Activated CD8-positive, alpha-beta memory T cell treated with anti-CD3 and anti-CD28 coated beads, Interleukin-2, amount 50 U/mL, for 1 hour (primary cell): ENCODE measurements around the gene GDAP1L1.

Experiments
- DNase-seq: peaks from one replicate; pipeline ENCODE4 v3.0.0-alpha.2; 2020; ENCODE audit errors: extremely low read depth

Gene GDAP1L1

DNA sequence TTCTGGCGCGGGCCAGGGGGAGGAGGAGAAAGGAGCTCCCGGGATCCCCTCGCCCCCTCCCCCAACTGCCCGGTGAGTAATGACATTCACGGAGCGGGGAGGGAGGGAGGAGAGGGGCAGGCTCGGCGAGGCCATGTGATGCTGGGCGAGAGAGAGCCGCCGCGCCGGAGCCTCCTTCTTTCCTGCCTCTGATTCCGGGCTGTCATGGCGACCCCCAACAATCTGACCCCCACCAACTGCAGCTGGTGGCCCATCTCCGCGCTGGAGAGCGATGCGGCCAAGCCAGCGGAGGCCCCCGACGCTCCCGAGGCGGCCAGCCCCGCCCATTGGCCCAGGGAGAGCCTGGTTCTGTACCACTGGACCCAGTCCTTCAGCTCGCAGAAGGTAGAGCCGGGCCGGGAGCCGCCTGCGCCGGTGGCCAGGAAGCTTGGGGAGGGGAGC lies at the start of gene GDAP1L1:
TSS of gene GDAP1L1 (plus strand) at position 178 of the 441 bp plus-strand sequence. CDS start at position 205, 27 bp downstream.
- no peak for DNase-seq

DNA sequence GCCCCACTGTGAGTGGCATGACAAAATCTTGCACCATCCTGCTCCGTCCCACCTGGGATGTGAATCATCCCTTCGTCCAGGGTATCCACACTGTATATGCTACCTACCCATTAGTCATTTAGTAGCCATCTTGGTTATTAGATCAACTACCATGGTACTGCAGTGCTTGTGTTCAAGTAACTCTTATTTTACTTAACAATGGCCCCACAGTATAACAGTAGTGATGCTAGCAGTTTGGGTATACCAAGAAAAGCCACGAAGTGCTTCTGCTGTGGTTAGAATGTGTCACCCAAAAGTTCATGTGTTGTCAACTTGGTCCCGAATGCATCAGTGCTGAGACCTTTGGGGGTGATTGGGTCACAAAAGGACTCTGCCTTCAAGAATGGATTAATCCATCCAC lies 48.2 kb upstream of the GDAP1L1 start:
- DNase-seq: no peak

DNA sequence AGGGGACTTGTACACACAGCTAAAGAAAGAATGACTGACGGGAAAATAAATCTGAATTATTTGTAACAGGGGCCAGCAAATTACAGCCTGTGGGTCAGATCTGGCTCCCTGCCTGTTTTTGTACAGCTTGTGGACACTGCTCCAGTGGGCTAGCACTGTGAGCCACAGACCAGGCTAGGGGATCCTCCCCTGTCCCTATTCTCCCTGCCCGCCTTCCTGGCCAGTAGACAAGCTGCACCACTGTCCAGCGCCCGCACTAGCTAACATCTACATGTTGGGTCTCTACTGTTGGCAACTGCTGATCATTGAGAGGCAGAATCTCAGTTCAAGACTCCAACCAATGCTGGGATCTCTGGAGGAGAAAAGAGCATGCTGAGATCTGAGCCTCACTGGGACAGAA lies 47.2 kb upstream of the GDAP1L1 start:
- DNase-seq: no peak

DNA sequence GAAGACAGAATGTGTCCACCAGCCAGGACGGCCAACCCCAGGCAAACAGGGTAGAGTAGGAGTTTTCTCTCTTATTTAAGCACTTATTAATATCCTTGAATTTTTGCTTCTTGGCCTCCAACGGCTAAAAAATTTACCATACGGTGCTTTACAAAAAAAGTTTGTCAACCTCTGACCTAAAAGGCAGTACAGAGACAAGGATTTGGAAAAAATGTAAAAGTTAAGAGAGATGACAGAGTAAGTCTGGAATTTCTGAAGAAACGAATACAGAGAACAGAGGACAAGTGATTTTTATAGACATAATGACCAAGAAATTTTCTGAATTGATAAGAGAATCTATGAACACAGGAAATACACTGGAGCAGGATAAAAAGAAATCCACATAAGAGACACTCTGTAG lies 46.7 kb upstream of the GDAP1L1 start:
- DNase-seq: no peak

DNA sequence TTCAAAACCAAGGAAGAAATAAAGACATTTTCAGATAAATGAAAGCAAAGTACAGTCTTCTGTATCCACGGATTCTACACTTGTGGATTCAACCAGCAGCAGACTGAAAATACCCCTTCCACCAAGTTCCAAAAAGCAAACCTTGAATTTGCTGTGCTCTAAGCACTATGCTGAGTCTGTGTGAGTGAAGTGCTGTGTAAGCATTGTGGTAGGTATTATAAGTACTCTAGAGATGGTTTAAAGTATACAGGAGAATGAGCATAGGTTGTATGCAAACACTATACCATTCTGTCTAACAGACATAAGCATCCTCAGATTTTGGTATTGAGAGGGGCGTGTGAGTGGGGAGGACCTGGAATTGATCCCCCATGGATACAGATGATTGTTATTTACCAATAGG lies 46.1 kb upstream of the GDAP1L1 start:
- no peak for DNase-seq

DNA sequence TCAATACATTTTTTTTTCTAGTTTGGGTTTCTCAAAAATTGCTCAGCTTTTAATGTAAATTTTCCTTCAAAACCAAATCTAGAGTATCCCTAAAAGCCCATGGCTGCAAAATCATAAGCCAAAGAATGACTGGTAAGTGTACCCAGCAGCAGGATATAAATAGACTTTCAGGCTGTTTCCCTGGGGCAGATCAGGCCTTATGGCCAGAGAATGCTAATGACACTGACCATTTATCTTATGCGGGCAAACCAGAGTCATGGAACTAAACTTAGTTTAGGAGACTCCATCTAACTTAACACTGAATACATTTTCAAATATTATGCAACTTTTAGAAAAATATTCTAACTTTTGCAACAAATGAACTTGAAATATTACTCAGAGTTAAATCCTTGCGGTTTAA lies 43.9 kb upstream of the GDAP1L1 start:
- no peak for DNase-seq

DNA sequence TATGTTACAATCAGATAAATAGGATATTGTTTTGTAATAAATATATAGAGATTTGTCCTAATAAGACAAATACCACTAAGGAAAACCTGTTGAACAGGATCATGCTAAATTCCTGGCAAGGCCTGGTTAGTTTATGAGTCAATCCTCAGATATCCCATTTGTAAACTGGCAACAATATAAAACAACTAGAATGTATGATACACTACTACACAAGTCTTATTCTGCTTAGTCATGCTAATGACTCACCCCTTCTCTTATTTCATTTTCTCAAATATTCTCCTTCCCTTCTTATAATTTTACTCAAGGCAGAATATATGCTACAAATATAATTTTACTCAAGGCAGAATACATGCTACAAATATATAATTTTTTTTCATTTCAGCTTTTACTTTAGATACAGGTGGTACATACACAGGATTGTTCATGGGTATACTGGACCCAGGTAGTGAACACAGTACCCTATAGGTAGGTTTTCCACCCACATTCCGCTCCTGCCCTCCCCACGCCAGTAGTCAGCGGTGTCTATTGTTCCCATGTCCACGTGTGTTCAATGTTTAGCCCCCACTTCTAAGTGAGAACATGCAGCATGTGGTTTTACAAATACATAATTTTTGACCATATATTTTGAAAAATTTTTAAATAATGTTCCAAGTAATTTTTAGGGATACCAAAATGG lies 42.8 kb upstream of the GDAP1L1 start:
- DNase-seq: no peak

DNA sequence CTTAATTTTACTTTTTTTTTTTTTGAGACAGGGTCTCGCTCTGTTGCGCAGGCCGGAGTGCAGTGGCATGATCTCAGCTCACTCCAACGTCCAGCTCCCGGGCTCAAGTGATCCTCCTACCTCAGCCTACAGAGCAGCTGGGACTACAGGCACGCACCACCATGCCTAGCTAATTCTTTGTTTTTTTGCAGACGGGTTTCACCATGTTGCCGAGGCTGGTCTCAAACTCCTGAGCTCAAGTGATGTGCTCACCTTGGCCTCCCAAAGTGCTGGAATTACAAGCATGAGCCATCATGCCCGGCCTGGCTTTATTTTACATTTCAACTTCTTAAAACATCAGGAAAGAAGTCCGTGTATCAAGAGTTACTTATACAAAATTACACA lies 42.3 kb upstream of the GDAP1L1 start:
- no peak for DNase-seq

DNA sequence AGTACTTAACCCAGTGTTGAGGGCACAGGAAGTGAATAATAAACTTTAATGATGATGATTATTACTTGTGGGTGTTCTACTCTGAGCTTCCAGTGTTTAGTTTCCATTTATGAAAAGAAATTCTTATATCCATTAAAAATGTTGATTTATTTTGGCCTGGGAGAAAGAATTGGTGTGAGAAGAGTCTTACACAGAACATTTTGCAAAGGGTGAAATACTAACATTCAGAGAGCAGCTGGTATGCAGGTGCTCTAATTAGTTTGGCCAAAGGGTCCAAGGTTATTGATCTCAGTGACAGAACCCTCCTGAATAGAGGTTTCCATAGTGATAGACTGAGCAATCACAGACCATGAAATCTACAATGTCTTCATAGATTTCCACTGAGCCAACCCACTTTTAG lies 41.0 kb upstream of the GDAP1L1 start:
- DNase-seq: no peak

DNA sequence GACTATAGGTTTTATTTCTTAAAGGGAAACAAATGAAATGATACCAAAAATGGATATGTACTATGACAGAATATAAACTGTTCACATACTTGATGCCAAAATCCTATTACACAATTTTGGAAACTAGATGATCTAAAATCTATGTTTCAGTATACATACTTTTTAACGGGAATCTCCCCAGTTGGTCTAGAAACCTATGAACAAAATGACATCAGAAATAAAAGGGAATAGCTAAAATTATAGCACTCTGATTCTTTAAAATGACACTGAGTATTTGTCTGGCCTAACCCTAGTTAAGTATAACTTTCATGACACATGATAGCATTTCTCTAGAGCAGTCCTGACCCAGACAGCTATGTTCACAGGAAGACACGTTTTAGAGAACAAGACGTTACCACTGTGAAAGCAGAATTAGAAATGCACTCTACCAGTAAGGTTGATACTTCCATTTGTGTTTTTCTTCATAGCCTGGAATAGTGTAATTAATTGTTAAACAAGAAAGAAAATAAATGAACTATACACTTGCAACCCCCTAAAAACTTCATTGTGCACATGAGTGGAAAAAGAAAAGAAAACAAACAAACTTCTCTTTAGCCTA lies 39.9 kb upstream of the GDAP1L1 start:
- DNase-seq: no peak

DNA sequence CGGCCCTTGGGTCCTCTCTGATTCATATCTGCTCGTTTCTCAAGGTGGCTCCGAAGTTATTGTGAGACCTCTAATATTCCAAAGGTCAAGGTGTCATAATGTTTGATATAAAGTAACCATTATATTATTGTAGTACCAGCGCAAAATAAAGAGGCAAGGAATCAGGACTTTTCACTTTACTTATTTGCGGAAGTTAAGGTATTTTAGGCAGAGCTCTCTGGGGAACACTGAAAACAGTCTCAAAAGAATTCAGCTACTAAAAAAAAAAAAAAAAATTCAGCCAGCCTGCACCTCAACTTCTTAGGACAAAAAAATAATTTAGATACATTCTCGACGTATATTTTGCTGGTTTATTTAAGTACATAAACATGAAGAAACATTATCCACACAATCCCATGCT lies 38.9 kb upstream of the GDAP1L1 start:
- DNase-seq: no peak

DNA sequence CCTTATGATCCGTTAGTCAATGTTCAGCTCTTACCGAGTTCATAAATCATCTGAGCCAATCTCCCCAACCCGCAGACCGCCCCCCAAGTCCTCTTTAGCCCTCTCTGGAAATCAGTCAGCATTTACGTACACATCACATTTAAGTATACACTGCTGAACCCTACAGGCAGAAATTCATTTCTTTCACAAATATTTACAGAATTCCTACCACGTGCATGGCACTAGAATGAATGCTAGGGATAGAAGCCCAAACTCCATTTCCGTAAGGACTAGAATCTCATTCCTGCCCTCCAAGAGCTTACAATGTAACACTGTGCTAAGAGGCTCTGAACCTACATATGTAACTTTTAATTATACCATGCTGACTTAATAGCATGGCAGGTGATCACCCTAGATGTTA lies 38.3 kb upstream of the GDAP1L1 start:
- DNase-seq: no peak

DNA sequence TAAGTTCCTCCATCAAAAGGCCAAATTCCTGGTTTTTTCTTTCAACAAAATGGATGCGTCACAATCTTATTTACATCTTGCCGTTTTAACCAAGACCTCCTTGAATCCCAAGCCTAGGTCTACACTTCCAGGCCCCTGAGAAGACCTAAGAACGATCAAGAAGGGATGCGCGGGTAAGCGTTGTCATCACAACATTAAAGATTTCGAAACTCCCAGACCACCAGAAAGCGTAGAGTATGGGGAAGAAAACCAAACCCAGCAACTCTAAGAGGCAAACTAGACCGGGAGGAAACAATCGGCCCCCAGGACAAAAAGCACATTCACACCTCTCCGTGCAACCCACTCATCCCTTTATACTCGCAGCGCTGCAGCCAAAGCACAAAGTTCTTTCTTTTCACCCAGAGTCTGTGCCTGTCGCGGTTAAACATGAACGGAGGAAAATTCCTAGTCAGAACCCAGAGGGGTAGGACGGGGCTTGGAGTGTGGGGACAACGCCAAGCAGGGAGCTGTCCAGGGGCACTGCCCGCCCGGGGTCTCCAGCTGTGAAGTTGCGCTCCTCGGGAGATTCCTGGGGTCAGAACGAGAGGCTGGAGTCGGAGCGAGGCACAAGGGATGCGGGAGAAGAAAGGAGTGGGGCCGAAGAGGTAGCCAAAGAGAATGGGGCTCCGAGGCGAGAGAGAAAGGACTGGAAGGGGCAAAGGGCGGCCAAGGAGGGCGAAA lies 37.3 kb upstream of the GDAP1L1 start:
- no peak for DNase-seq

DNA sequence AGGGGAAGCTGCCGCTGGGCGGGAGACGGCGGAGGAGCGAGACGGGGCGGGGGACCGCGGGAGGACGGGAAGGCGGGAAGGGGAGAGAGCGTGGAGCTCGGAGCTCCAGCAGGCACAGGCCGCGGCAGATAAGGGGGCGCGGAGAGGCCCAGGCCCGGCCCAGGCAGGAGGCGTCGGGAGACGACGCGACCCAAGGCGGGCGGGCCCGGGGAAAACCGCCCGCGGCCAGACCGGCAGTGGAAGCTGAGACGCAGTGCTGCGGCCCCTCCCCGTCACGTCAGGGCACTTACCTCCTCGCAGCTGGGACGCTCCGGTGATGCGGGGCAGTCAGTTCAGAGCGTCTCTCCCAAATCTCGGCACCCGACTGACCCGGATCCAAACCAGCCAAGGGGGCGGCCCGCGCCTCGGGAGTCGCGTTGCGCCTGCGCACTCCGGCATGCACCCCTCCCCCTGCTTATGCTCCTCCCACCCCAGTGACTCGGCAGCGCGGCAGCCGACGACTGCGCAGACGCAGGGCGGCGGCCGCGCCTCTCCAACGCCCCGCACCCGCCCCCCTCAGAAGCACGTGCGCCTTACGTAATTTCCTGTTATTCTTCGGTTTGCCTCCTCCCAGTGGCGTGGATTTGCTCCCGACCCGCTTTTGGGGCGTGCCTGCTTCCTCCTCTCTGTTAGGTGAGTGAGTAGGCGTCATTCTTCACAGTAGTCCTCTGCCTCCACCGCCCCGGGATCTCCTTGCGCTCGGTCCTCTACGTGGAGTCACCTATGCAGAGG lies 36.5 kb upstream of the GDAP1L1 start, which contains the start of gene OSER1:
TSS of gene OSER1 (minus strand) at position 366 of the 771 bp plus-strand sequence. CDS start 3,814 bp downstream, outside the sequence.
- DNase-seq: peak; percentile 96

DNA sequence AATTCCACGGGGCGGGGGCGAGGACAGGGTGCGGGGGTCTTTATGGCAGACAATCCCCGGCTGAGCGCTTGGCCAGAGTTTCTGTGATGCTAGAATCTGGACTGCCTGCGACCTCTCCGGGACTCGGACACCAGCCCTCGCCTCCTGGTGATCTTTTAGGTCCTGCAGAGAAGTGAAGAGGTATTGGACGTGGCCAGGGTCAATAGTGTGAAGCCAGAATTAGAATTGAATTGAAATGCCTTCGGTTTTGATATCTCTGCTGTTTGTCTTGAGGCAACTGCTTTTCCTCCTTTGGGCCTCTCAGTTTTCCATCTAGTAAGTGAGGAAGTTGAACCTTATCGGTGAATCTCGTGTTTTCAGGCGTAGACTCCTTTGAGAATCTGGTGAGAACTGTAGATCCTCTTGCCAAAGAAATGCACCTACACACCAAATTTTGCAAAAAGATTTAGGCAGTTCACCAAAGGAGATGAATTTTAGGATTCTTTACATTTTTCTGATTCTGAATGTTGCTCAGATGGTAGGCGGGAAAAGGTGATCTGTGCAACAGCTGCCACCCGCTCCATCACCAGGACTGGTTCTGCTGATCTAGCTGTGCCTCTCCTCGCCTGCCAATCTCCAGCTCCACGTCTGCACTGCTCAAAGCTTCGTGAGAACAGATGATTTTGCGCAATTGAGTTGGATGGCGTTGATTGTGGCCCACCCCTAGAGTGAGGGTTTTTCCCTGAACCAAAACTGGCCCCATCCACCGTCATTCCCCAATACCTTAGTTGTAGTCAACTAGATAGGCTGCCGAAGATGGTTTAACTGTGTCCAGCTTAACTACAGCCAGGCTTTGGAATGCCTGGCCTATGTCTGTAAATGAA lies 35.7 kb upstream of the GDAP1L1 start:
- DNase-seq: no peak

DNA sequence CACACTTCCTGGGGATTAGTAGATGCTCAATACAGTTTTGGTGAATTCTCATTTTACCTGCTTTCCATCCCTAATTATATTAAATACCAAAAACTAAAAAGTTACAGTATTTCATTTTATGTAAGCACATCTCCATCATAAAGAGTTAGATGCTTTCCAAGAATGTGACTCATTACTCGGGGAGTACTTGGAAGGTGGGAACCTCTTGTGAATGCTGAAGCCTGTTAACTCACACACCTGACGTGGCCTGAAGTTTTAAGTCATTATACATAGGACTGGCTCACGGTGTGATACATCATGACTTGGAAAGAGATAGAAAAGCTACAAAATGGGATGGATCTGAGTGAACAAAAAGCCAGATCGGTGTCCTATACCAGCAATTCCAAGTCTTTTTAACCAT lies 34.3 kb upstream of the GDAP1L1 start:
- DNase-seq: no peak

DNA sequence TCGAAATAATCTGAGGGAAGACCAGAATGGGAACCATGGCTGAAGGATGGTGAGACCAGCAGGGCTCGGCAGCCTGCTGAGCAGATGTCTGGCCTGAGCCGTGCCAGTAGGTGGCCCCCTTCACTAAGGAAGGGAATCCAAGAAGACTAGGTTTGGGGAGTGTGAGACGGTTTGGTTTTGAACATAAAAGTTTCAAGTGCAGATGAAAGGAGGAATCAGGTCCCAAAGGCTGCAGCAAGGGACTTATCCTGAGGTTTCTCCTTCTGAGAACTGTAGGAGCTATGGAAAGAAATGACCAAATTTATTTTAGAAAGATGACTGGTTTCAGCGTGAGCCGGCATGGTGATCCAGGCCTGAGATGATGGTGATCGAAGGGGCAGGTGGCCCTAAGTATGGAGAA lies 32.0 kb upstream of the GDAP1L1 start:
- no peak for DNase-seq

DNA sequence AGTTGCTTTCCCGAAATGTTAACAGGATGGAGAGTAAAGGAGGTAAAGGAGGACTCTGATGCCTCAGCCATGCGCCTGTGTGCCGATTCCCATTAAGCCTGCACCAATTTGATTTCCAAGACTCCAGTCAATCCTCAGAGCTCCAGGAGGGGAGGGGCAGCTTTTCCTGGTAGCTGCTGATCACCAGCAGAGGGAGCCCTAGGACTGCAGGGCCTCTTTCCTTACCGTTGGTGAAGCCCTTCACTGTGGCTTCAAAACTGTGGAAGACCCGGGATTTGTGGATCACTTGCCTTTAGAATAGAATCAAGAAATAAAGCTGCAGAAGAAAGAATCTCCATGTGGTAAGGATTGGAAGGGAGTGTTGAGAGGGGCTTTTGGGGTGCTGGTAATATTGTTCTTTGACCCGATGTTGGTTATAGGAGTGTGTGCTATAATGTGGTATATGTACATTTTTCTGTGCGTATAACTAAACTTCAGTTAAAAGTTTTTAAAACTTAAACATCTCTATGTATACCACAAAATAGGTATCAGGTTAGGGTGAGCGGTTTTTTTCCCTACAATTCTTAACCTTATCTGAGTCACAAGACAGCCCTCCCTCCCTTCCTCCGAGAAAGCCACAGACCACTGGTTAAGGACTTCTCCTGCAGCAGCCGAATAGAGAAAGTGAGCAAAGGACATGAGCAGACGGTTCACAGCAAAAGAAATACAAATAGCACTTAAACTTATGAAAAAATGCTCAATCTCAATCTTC lies 29.6 kb upstream of the GDAP1L1 start:
- DNase-seq: no peak

DNA sequence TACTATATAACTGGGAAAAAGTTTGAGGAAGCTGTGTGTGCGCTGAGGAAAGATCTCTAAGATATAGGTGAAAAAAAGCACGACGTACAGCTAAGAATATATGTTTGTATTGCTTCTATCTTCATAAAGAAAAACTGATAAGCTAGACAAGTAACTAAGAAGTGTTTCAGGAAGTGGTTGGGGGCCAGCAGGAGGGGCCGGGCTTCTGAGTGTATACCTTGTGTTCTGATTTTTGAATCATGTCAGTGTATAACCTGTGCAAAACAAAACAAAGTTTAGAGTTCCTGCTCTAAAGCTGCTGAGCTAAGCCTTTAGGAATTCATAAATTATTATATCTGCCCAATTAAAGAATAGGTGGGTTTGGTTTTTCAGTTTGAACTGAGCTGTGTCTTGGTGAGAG lies 28.7 kb upstream of the GDAP1L1 start:
- DNase-seq: no peak

DNA sequence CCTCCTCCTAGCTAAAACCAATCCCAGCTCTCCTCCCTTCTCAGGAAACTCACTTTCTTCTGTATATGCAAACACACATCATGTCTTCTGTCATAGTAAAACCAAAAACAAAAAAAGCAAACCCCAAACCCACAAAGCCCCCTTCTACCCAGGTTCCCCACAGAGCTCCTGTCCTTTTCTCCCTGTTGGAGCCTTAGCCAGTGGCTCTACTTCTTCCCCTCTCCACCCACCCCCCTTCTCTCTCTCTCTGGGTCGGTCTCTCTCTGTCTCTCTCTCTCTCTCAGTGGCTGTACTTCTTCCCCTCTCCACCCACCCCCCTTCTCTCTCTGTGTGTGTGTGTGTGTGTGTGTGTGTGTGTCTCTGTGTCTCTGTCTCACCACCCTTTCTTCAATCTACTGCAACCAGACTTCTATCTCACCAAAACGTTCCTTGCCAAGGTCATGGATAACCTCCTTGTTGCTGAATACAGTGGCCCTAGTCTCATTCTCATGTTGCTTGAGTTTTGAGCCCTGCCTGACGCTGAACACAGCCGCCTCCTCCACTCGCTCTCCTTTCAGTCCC lies 27.9 kb upstream of the GDAP1L1 start:
- no peak for DNase-seq
